C4-2B (cell line): ENCODE measurements around the gene CLOCK.

Experiments
- ZFX ChIP-seq: fragments of 450-650 bp; IDR thresholded peaks from 2 replicates; pipeline ENCODE4 v1.6.1; 2017
- TF ChIP-seq, protein P1 (sequence below): fragments of 450-650 bp; conservative IDR thresholded peaks from 2 replicates; pipeline ENCODE4 v1.5.1; 2017; ENCODE audit warnings: mild to moderate bottlenecking

DNA sequence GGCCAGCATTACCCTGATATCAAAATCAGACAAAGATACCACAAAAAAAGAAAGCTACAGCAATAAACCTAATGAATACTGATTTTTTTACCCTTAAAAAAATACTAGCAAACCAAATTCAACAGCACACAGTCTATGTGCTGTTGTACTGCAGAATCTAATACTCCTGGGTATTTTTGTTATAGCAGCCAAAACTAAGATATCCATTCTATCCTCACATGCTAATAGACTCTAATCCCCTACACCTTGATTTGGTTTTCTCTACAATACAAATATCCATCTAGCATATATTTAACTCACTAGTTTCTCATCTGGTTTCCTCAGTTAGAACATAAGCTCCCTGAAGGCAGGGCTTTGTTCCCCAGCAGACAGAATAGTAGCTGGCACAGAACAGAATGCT, 12.4 kb downstream of the CLOCK start:
- TF ChIP-seq, protein P1, sequence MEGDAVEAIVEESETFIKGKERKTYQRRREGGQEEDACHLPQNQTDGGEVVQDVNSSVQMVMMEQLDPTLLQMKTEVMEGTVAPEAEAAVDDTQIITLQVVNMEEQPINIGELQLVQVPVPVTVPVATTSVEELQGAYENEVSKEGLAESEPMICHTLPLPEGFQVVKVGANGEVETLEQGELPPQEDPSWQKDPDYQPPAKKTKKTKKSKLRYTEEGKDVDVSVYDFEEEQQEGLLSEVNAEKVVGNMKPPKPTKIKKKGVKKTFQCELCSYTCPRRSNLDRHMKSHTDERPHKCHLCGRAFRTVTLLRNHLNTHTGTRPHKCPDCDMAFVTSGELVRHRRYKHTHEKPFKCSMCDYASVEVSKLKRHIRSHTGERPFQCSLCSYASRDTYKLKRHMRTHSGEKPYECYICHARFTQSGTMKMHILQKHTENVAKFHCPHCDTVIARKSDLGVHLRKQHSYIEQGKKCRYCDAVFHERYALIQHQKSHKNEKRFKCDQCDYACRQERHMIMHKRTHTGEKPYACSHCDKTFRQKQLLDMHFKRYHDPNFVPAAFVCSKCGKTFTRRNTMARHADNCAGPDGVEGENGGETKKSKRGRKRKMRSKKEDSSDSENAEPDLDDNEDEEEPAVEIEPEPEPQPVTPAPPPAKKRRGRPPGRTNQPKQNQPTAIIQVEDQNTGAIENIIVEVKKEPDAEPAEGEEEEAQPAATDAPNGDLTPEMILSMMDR = no peak
- TF ChIP-seq ZFX = no peak
